HK-2 (cell line): ENCODE data around the gene DNASE1.

Experiments used
- DNase-seq: peaks from one replicate; pipeline ENCODE4 v3.0.0-alpha.2; 2018; ENCODE audit not compliant: unreplicated experiment

DNASE1 gene

GRCh38 chr16:3696425-3697218, 42.1 kb downstream of the DNASE1 start:
- no peak for DNase-seq

- DNase-seq, result no peak
Measured at GRCh38 chr16:3698941-3699340, 44.5 kb downstream of the DNASE1 start.

GRCh38 chr16:3701531-3701930, 47.0 kb downstream of the DNASE1 start:
- DNase-seq, result no peak

GRCh38 chr16:3702082-3702481, 47.6 kb downstream of the DNASE1 start:
- DNase-seq, result no peak

GRCh38 chr16:3706253-3707012, 51.9 kb downstream of the DNASE1 start:
- no peak for DNase-seq
